ENCODE data around the gene CDK17.
A peak's percentile ranks its signal among the peaks of the same experiment; 100 is the strongest.
"Not testable (repeated sequence)": the region's sequence is repeated elsewhere in the genome, so short reads cannot be mapped to it uniquely, and the experiment has no call there.

CDK17 gene

DNA sequence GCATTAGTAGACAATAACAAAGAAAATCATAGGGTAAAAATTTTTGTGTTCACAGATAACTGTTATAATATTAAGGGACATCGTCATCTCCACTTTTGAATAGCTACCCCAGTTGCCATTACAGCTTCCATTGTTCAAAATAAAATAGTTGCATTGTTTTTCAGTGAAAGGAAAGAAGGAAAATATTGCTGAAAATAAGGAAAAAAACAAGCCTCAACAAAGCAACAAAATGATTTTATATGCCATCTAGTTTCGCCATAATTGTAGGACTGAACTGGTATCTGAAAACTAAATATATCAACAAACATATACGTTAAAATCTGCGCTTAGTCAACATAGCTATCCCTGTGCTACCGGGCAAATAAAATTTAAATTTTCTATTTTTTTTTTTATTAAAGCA, 3.3 kb downstream of the CDK17 start:
- Histone ChIP-seq H3K27ac (ENCODE audit: insufficient read depth in 1 of 2, low read depth in 1 of 2, low read length in 2 of 2, poor library complexity in 1 of 2, severe bottlenecking in 2 of 2) (peak overlapping the region in 1 of 2 experiments; percentile 95), H3K27me3 (replicated peaks in 2 of 5; ENCODE audit: control insufficient read depth in 4 of 5, insufficient read depth in 5 of 5, low read length in 4 of 5) (no peaks in the 10 kb centered on the region), H3K4me3 (ENCODE audit: control insufficient read depth in 1 of 7, extremely low read depth in 1 of 7, insufficient read depth in 4 of 7, low read depth in 2 of 7, low read length in 6 of 7) (peak overlapping the region in 1 of 7 experiments; percentile 94), H3K4me1 (ENCODE audit: control extremely low read depth in 1 of 4, control insufficient read depth in 4 of 4, insufficient read depth in 4 of 4, low read length in 3 of 4) (peaks cover 20 to 48% (median 26%) of the 10 kb centered on the region in 4 experiments), H3K9me3 (ENCODE audit: control extremely low read depth in 1 of 5, control insufficient read depth in 4 of 5, insufficient read depth in 2 of 5, low read depth in 1 of 5, low read length in 4 of 5) (no peaks in the 10 kb centered on the region), H3K36me3 (ENCODE audit: control insufficient read depth in 4 of 4, insufficient read depth in 4 of 4, low read length in 3 of 4) (no peaks in the 10 kb centered on the region)
- no peak for DNase-seq
- ChIA-PET CTCF (interaction anchor here (0.5 to 5.7 kb wide), 5 partner anchors 10 to 94 kb away, joined by 3 to 45 read pairs (median 5); no protein-coding TSS in a partner anchor), POLR2A (interaction anchor here (0.6 kb wide), 1 partner anchor 37 kb away, joined by 4 read pairs; no protein-coding TSS in a partner anchor)
- no CpG with 5 or more reads among the region's 5 CpGs for WGBS (ENCODE audit: insufficient coverage)

DNA sequence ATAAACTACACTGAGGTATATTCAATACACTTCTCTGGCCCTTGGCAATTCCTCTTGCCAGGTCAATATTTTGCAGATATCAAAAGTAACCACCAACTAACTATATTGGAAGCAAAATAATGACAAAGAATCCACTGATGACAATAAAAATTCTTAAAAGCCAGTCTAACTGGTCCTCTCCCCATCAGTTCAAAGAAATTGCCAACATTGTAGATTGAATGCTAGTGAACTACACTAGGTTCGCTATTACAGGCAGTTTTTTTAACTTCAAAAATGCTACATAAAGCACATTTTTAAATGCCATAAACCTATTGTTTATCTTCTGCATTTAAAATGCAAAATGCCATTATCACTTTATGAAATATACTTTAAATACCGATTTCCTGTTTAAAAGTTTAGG, 4.0 kb downstream of the CDK17 start:
- H3K4me1 ChIP-seq (ENCODE audit: control extremely low read depth in 1 of 4, control insufficient read depth in 4 of 4, insufficient read depth in 4 of 4, low read length in 3 of 4), result peaks cover 17 to 42% (median 21%) of the 10 kb centered on the region in 4 experiments
- DNase-seq, result no peak
- H3K4me3 ChIP-seq (ENCODE audit: control insufficient read depth in 1 of 7, extremely low read depth in 1 of 7, insufficient read depth in 4 of 7, low read depth in 2 of 7, low read length in 6 of 7), result no peak overlapping the region
- no peaks in the 10 kb centered on the region for H3K36me3 ChIP-seq (ENCODE audit: control insufficient read depth in 4 of 4, insufficient read depth in 4 of 4, low read length in 3 of 4)
- peak overlapping the region in 1 of 2 experiments; percentile 36 for H3K27ac ChIP-seq (ENCODE audit: insufficient read depth in 1 of 2, low read depth in 1 of 2, low read length in 2 of 2, poor library complexity in 1 of 2, severe bottlenecking in 2 of 2)
- POLR2A ChIA-PET, result no interaction called here
- WGBS (ENCODE audit: insufficient coverage), result 92% methylated on average over 2 of the region's 2 CpGs
- H3K9me3 ChIP-seq (ENCODE audit: control extremely low read depth in 1 of 5, control insufficient read depth in 4 of 5, insufficient read depth in 2 of 5, low read depth in 1 of 5, low read length in 4 of 5), result no peaks in the 10 kb centered on the region
- no peaks in the 10 kb centered on the region for H3K27me3 ChIP-seq (replicated peaks in 2 of 5; ENCODE audit: control insufficient read depth in 4 of 5, insufficient read depth in 5 of 5, low read length in 4 of 5)
- CTCF ChIA-PET, result interaction anchor here (0.8 to 5.7 kb wide), 2 partner anchors 10 to 86 kb away, joined by 4 to 45 read pairs; no protein-coding TSS in a partner anchor

DNA sequence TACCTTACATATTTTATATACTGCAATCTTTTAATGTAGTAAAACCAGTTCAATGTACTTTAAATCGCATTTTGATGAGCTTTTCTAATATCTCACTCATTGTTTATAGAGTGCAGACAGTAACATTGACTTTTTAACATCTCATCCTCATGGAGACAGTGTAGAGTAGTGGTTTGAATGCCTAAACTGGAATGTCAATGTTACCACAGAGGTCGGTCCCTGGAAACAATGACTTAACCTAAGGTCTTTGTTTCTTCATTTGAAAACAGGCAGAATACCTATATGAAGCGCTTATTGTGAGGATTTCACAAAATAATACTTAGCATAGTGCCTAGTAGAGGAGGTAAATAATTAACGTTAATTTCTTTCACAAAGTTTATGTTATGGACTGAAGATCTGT, 5.0 kb downstream of the CDK17 start:
- no peak for DNase-seq
- POLR2A ChIA-PET, result no interaction called here
- Histone ChIP-seq H3K4me3 (ENCODE audit: control insufficient read depth in 1 of 7, extremely low read depth in 1 of 7, insufficient read depth in 4 of 7, low read depth in 2 of 7, low read length in 6 of 7) (no peak overlapping the region), H3K36me3 (ENCODE audit: control insufficient read depth in 4 of 4, insufficient read depth in 4 of 4, low read length in 3 of 4) (no peaks in the 10 kb centered on the region), H3K4me1 (ENCODE audit: control extremely low read depth in 1 of 4, control insufficient read depth in 4 of 4, insufficient read depth in 4 of 4, low read length in 3 of 4) (peaks cover 17 to 36% (median 20%) of the 10 kb centered on the region in 4 experiments), H3K27ac (ENCODE audit: insufficient read depth in 1 of 2, low read depth in 1 of 2, low read length in 2 of 2, poor library complexity in 1 of 2, severe bottlenecking in 2 of 2) (no peak overlapping the region), H3K27me3 (replicated peaks in 2 of 5; ENCODE audit: control insufficient read depth in 4 of 5, insufficient read depth in 5 of 5, low read length in 4 of 5) (no peaks in the 10 kb centered on the region), H3K9me3 (ENCODE audit: control extremely low read depth in 1 of 5, control insufficient read depth in 4 of 5, insufficient read depth in 2 of 5, low read depth in 1 of 5, low read length in 4 of 5) (no peaks in the 10 kb centered on the region)
- 100% methylated on average over 1 of the region's 4 CpGs for WGBS (ENCODE audit: insufficient coverage)
- CTCF ChIA-PET, result no interaction called here

DNA sequence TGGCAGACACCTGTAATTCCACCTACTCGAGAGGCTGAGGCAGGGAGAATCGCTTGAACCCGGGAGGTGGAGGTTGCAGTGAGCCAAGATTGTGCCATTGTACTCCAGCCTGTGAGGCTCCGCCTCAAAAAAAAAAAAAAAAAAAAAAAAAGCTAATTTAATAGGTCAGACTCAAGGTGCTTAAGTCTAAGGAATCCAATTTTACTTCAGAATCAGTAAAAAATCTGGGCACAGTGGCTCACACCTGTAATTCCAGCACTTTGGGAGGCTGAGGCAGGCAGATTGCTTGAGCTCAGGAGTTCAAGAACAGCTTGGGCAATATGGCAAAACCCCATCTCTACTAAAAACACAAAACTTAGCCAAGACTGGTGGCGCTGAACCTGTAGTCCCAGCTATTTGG, 7.0 kb downstream of the CDK17 start:
- H3K4me3 ChIP-seq (ENCODE audit: control insufficient read depth in 1 of 7, extremely low read depth in 1 of 7, insufficient read depth in 4 of 7, low read depth in 2 of 7, low read length in 6 of 7); H3K27me3 ChIP-seq (replicated peaks in 2 of 5; ENCODE audit: control insufficient read depth in 4 of 5, insufficient read depth in 5 of 5, low read length in 4 of 5); DNase-seq; H3K36me3 ChIP-seq (ENCODE audit: control insufficient read depth in 4 of 4, insufficient read depth in 4 of 4, low read length in 3 of 4); POLR2A ChIA-PET; H3K27ac ChIP-seq (ENCODE audit: insufficient read depth in 1 of 2, low read depth in 1 of 2, low read length in 2 of 2, poor library complexity in 1 of 2, severe bottlenecking in 2 of 2); H3K9me3 ChIP-seq (ENCODE audit: control extremely low read depth in 1 of 5, control insufficient read depth in 4 of 5, insufficient read depth in 2 of 5, low read depth in 1 of 5, low read length in 4 of 5): not testable (repeated sequence)
- CTCF ChIA-PET, result interaction anchor here (1.1 to 1.3 kb wide), 3 partner anchors 9 to 86 kb away, joined by 3 to 5 read pairs (median 3); no protein-coding TSS in a partner anchor
- peaks cover 9 to 31% (median 16%) of the 10 kb centered on the region in 4 experiments for H3K4me1 ChIP-seq (ENCODE audit: control extremely low read depth in 1 of 4, control insufficient read depth in 4 of 4, insufficient read depth in 4 of 4, low read length in 3 of 4)
- 100% methylated on average over 4 of the region's 5 CpGs for WGBS (ENCODE audit: insufficient coverage)

DNA sequence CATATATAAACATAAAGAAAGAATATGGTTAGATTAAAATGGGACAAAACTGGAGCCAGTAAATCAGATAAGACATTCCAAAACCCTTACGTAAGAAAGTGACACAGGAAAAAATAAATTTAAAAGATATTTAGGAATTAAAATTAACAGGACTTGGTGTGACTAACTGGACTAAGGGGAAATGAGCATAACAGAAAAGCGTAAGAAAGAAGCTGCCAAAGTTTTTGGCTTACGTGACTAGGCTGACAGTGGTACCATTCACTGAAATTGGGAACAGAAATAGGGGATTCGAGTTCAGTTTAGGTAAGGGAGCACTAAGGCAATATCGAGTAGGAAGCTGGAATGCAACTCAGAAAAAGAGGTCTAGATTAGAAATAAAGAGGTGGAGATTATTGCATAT, 7.8 kb downstream of the CDK17 start:
- peaks cover 5 to 22% (median 10%) of the 10 kb centered on the region in 4 experiments for H3K4me1 ChIP-seq (ENCODE audit: control extremely low read depth in 1 of 4, control insufficient read depth in 4 of 4, insufficient read depth in 4 of 4, low read length in 3 of 4)
- CTCF ChIA-PET, result interaction anchor here (0.8 kb wide), 1 partner anchor 135 kb away, joined by 3 read pairs; no protein-coding TSS in a partner anchor
- no peaks in the 10 kb centered on the region for H3K9me3 ChIP-seq (ENCODE audit: control extremely low read depth in 1 of 5, control insufficient read depth in 4 of 5, insufficient read depth in 2 of 5, low read depth in 1 of 5, low read length in 4 of 5)
- DNase-seq, result no peak
- no peak overlapping the region for H3K27ac ChIP-seq (ENCODE audit: insufficient read depth in 1 of 2, low read depth in 1 of 2, low read length in 2 of 2, poor library complexity in 1 of 2, severe bottlenecking in 2 of 2)
- H3K36me3 ChIP-seq (ENCODE audit: control insufficient read depth in 4 of 4, insufficient read depth in 4 of 4, low read length in 3 of 4), result no peaks in the 10 kb centered on the region
- H3K4me3 ChIP-seq (ENCODE audit: control insufficient read depth in 1 of 7, extremely low read depth in 1 of 7, insufficient read depth in 4 of 7, low read depth in 2 of 7, low read length in 6 of 7), result no peak overlapping the region
- POLR2A ChIA-PET, result no interaction called here
- WGBS (ENCODE audit: insufficient coverage), result 89% methylated on average over 4 of the region's 5 CpGs
- H3K27me3 ChIP-seq (replicated peaks in 2 of 5; ENCODE audit: control insufficient read depth in 4 of 5, insufficient read depth in 5 of 5, low read length in 4 of 5), result no peaks in the 10 kb centered on the region

DNA sequence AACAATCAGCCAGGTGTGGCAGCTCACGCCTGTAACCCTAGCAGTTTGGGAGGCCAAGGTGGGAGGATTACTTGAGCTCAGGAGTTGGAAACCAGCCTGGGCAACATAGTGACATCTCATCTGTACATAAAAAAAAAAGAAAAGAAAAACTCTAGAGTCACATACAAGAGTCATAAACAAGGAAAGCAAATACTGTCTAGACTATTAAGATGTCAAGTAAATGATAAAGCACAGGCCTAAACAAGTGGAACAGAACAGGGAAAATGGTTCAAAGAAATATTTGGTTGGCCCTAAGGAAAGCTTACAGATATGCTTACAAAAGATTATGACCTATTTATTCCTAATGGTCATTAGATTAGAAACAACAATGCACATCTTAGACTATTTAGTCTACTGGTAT, 12.3 kb downstream of the CDK17 start:
- no CpG with 5 or more reads among the region's 1 CpG for WGBS (ENCODE audit: insufficient coverage)
- CTCF ChIA-PET, result interaction anchor here (1.9 kb wide), 1 partner anchor 12 kb away, joined by 8 read pairs; no protein-coding TSS in a partner anchor
- DNase-seq, result no peak
- H3K4me1 ChIP-seq (ENCODE audit: control extremely low read depth in 1 of 4, control insufficient read depth in 4 of 4, insufficient read depth in 4 of 4, low read length in 3 of 4), result peaks cover 5 to 27% (median 16%) of the 10 kb centered on the region in 4 experiments
- no peaks in the 10 kb centered on the region for H3K27me3 ChIP-seq (replicated peaks in 2 of 5; ENCODE audit: control insufficient read depth in 4 of 5, insufficient read depth in 5 of 5, low read length in 4 of 5)
- no peaks in the 10 kb centered on the region for H3K9me3 ChIP-seq (ENCODE audit: control extremely low read depth in 1 of 5, control insufficient read depth in 4 of 5, insufficient read depth in 2 of 5, low read depth in 1 of 5, low read length in 4 of 5)
- no peak overlapping the region for H3K4me3 ChIP-seq (ENCODE audit: control insufficient read depth in 1 of 7, extremely low read depth in 1 of 7, insufficient read depth in 4 of 7, low read depth in 2 of 7, low read length in 6 of 7)
- H3K36me3 ChIP-seq (ENCODE audit: control insufficient read depth in 4 of 4, insufficient read depth in 4 of 4, low read length in 3 of 4), result no peaks in the 10 kb centered on the region
- POLR2A ChIA-PET, result no interaction called here
- no peak overlapping the region for H3K27ac ChIP-seq (ENCODE audit: insufficient read depth in 1 of 2, low read depth in 1 of 2, low read length in 2 of 2, poor library complexity in 1 of 2, severe bottlenecking in 2 of 2)

DNA sequence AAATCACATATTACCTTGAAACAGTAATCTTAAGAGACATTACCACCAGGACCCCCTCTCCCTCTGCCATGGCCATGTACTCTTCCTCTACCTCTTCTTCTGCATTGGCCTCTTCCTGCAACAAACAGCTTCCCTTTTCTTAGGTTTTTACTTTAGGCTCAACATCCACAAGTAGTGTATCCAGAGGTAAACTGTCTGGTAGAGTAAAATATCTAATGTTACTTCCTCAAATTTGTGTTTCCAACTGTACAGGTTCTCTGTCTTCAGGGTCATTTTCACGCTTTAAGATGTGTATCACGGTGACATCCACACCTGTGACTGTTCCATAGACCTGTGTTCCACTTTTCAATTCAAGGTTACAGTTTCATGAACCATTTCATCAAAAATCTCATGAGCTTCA, 13.4 kb downstream of the CDK17 start:
- Histone ChIP-seq H3K4me1 (ENCODE audit: control extremely low read depth in 1 of 4, control insufficient read depth in 4 of 4, insufficient read depth in 4 of 4, low read length in 3 of 4) (peaks cover 5 to 27% (median 14%) of the 10 kb centered on the region in 4 experiments), H3K36me3 (ENCODE audit: control insufficient read depth in 4 of 4, insufficient read depth in 4 of 4, low read length in 3 of 4) (no peaks in the 10 kb centered on the region), H3K27ac (ENCODE audit: insufficient read depth in 1 of 2, low read depth in 1 of 2, low read length in 2 of 2, poor library complexity in 1 of 2, severe bottlenecking in 2 of 2) (peak overlapping the region in 1 of 2 experiments; percentile 57), H3K27me3 (replicated peaks in 2 of 5; ENCODE audit: control insufficient read depth in 4 of 5, insufficient read depth in 5 of 5, low read length in 4 of 5) (no peaks in the 10 kb centered on the region), H3K9me3 (ENCODE audit: control extremely low read depth in 1 of 5, control insufficient read depth in 4 of 5, insufficient read depth in 2 of 5, low read depth in 1 of 5, low read length in 4 of 5) (peaks cover 0 to 6% (median 0%) of the 10 kb centered on the region in 5 experiments), H3K4me3 (ENCODE audit: control insufficient read depth in 1 of 7, extremely low read depth in 1 of 7, insufficient read depth in 4 of 7, low read depth in 2 of 7, low read length in 6 of 7) (no peak overlapping the region)
- WGBS (ENCODE audit: insufficient coverage), result 25% methylated on average over 2 of the region's 2 CpGs
- CTCF ChIA-PET, result interaction anchor here (0.6 to 1.9 kb wide), 6 partner anchors 10 to 46 kb away, joined by 3 to 8 read pairs (median 3); partner anchors contain the start of gene CDK17
- POLR2A ChIA-PET, result no interaction called here
- peak in 2 of 3 donors; percentile 57 to 73 for DNase-seq

Measured in common myeloid progenitor, CD34-positive (primary cell).